Mucosa of rectum (tissue), 2 donors: Measurements from ENCODE around the gene ABCC3.
A peak's percentile ranks its signal among the peaks of the same experiment; 100 is the strongest.

Source experiments
- H3K27ac ChIP-seq, 2 donors: one replicate each; pipeline ENCODE4 v1.7.0; 2013; ENCODE audit warnings: inconsistent platforms in 2 of 2, low read depth in 2 of 2, low read length in 2 of 2
- H3K27me3 ChIP-seq, 2 donors: one replicate each; pipeline ENCODE4 v1.7.0; 2013; ENCODE audit warnings: low read length in 2 of 2; ENCODE audit not compliant: control insufficient read depth in 2 of 2, insufficient read depth in 2 of 2
- H3K36me3 ChIP-seq, 2 donors: one replicate each; pipeline ENCODE4 v1.7.0; 2013; ENCODE audit warnings: low read length in 2 of 2; ENCODE audit not compliant: control insufficient read depth in 2 of 2, insufficient read depth in 2 of 2
- H3K4me1 ChIP-seq, 2 donors: one replicate each; pipeline ENCODE4 v1.7.0; 2013; ENCODE audit warnings: low read length in 2 of 2, mild to moderate bottlenecking in 1 of 2; ENCODE audit not compliant: control insufficient read depth in 2 of 2, insufficient read depth in 2 of 2
- H3K4me3 ChIP-seq, 2 donors: one replicate each; pipeline ENCODE4 v1.7.0; 2013; ENCODE audit warnings: low read length in 2 of 2
- H3K9ac ChIP-seq, 2 donors: one replicate each; pipeline ENCODE4 v1.7.0; 2013; ENCODE audit warnings: low read length in 2 of 2, low read depth in 1 of 2, mild to moderate bottlenecking in 1 of 2
- H3K9me3 ChIP-seq, 2 donors: one replicate each; pipeline ENCODE4 v1.7.0; 2013; ENCODE audit warnings: low read length in 2 of 2; ENCODE audit not compliant: control insufficient read depth in 2 of 2
- donor health status: healthy.
- donor health status: Normal muscosa, but diverticular disease.

ABCC3 gene, protein sequence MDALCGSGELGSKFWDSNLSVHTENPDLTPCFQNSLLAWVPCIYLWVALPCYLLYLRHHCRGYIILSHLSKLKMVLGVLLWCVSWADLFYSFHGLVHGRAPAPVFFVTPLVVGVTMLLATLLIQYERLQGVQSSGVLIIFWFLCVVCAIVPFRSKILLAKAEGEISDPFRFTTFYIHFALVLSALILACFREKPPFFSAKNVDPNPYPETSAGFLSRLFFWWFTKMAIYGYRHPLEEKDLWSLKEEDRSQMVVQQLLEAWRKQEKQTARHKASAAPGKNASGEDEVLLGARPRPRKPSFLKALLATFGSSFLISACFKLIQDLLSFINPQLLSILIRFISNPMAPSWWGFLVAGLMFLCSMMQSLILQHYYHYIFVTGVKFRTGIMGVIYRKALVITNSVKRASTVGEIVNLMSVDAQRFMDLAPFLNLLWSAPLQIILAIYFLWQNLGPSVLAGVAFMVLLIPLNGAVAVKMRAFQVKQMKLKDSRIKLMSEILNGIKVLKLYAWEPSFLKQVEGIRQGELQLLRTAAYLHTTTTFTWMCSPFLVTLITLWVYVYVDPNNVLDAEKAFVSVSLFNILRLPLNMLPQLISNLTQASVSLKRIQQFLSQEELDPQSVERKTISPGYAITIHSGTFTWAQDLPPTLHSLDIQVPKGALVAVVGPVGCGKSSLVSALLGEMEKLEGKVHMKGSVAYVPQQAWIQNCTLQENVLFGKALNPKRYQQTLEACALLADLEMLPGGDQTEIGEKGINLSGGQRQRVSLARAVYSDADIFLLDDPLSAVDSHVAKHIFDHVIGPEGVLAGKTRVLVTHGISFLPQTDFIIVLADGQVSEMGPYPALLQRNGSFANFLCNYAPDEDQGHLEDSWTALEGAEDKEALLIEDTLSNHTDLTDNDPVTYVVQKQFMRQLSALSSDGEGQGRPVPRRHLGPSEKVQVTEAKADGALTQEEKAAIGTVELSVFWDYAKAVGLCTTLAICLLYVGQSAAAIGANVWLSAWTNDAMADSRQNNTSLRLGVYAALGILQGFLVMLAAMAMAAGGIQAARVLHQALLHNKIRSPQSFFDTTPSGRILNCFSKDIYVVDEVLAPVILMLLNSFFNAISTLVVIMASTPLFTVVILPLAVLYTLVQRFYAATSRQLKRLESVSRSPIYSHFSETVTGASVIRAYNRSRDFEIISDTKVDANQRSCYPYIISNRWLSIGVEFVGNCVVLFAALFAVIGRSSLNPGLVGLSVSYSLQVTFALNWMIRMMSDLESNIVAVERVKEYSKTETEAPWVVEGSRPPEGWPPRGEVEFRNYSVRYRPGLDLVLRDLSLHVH (N-terminal part only)

DNA sequence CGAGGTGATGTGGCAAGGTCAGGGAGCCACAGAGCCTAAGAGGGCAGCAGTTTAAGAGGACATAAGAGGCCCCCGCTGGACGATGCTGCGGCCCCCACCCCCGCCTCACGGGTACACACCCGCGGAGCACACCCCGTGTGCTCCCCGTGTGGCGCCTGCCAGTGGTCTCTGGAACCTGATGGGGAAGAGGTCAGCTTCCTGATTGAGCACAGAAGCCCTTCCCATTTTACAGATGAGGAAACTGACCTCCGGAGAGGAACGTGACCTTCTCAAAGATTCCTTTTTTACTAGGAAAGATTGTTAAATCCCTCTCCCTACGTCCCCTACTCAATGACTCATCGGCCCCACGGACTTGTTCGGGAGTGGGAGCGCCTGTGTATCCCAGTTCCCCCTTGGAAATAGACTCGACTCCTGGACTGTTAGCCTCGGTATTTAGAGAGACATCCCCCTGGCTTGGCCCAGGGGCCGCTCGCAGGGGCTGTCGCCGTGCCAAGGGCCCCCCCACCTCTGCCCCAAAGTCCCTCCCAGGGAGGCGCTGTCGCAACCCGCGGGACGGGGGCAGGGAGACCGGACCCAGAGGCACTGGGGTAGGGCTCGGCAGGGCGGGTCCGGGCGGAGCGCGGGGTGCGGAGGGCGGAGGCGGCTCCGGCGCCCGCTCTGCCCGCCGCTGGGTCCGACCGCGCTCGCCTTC lies at the start of gene ABCC3:
TSS of gene ABCC3 (plus strand) at position 658 of the 691 bp plus-strand sequence. CDS start 56 bp downstream, outside the sequence.
- peak within 1 kb of the TSS; percentile 87 to 90 for H3K9ac ChIP-seq
- peaks cover 0 to 12% of the 10 kb centered on the region in 2 donors for H3K27me3 ChIP-seq

DNA sequence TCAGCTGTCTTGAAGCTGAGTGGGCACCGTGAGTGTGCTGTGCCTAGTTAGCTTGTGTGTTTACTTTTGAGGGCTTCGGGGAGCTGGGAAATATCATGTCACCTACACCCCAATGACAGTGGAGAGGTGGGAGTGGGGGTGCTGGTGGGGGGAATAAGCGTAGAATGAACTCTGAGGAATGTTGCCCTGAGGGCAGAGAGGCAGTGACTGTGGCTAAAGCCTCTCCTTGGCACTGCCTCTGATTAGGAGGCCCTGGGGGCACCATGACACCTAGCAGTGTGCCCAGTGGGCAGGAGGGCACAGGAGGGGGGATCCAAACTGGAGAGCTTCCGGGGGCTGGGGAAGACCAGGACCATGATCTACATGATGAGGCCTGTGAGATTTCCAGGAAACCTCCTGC lies 49.3 kb upstream of the ABCC3 start:
- Histone ChIP-seq H3K27me3 (no peaks in the 10 kb centered on the region), H3K9me3 (no peaks in the 10 kb centered on the region), H3K9ac (no peak overlapping the region), H3K4me3 (no peak overlapping the region), H3K36me3 (no peaks in the 10 kb centered on the region), H3K27ac (no peak overlapping the region), H3K4me1 (no peaks in the 10 kb centered on the region)

More for the DNA sequence above, at the start of gene ABCC3:
- H3K4me1 ChIP-seq, result peaks cover 57 to 66% of the 10 kb centered on the region in 2 donors
- H3K4me3 ChIP-seq, result peak within 1 kb of the TSS; percentile 78 to 82
- H3K27ac ChIP-seq, result peak within 1 kb of the TSS; percentile 73 to 86
- no peaks in the 10 kb centered on the region for H3K9me3 ChIP-seq
- H3K36me3 ChIP-seq, result peaks cover 0 to 5% of the 10 kb centered on the region in 2 donors

DNA sequence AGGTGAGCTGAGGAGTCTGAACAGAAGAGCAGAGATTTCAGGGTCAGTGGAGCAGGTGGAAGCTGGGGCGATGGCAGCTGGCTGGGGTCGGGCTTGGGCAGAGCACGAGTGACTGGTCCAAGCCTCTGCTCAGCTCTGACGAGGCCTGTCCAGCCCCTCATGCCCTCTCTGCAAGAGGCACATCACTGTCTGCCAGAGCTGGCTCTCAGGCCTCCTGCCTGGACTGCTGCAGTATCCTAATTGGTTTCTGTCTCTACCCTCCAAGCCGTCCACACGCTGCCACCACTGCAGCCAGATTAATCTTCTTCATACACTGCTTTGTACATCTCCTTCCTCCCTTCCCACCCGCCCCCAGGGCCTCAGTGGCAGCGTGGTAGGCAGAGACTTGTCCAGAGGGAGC lies 48.8 kb upstream of the ABCC3 start:
- Histone ChIP-seq H3K9me3 (no peaks in the 10 kb centered on the region), H3K27ac (no peak overlapping the region), H3K36me3 (no peaks in the 10 kb centered on the region), H3K4me1 (no peaks in the 10 kb centered on the region), H3K9ac (no peak overlapping the region), H3K27me3 (no peaks in the 10 kb centered on the region), H3K4me3 (no peak overlapping the region)

DNA sequence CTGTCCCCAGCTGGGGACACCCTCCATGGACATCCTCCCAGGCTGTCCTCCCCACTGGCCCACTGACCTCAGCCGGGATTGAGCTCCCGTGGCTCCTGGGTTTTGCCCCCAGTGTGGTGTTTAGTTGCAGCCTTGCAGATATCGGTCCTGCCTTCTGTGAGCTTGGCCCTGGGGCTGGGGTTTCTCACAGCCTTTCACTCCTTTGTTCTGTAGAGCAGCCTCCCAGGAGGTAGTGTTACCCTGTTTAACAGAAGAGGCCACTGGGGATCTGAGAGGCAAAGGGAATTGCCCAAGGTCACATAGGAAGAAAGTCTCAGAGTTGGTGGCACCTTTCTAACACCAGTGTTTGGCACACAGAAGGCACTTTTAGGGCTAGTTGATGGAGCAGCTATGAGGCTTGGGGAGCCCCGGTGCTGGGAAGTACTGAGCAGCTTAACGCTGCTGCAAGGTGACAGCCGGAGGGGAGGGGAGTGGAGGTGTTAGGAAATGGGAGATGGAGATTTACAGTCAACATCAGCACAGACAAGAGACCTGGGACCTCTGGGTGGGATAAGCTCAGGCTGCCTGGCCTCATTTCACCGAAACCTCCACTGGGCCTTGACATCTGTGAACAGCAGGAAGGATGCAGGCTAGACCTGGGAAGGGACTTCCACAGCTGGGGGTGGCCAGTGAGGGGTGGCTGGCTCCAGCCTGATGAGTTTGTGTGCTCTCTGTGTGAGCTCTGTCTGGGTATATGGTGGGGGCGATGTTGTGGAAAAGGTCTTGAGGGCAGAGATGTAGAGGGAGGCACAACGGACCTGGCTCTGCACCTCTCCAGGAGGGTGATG lies 48.0 kb upstream of the ABCC3 start:
- H3K9ac ChIP-seq, result no peak overlapping the region
- no peaks in the 10 kb centered on the region for H3K4me1 ChIP-seq
- H3K4me3 ChIP-seq, result no peak overlapping the region
- no peaks in the 10 kb centered on the region for H3K9me3 ChIP-seq
- no peaks in the 10 kb centered on the region for H3K36me3 ChIP-seq
- no peak overlapping the region for H3K27ac ChIP-seq
- H3K27me3 ChIP-seq, result no peaks in the 10 kb centered on the region

DNA sequence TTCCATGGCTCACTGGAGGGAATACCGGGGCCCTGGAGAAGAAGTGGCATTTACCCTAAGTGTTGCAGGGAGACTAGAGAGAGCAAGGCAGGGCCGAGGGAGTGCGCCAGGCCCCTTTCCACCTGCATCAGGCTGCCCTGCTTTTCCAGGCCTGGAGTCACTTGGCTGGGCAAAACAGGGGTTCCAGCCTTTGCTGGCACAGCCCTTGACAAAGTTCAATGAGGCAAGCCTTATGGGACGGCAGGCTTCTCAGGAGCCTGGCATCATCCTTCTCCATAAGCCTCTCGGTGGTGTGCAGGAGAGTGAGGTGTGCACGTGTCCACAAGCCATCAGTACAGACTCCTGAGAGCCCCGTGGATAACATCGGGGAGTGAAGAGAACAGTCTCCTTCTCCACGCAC lies 47.1 kb upstream of the ABCC3 start:
- Histone ChIP-seq H3K27me3 (no peaks in the 10 kb centered on the region), H3K27ac (no peak overlapping the region), H3K36me3 (no peaks in the 10 kb centered on the region), H3K4me3 (no peak overlapping the region), H3K9me3 (no peaks in the 10 kb centered on the region), H3K4me1 (no peaks in the 10 kb centered on the region), H3K9ac (no peak overlapping the region)

DNA sequence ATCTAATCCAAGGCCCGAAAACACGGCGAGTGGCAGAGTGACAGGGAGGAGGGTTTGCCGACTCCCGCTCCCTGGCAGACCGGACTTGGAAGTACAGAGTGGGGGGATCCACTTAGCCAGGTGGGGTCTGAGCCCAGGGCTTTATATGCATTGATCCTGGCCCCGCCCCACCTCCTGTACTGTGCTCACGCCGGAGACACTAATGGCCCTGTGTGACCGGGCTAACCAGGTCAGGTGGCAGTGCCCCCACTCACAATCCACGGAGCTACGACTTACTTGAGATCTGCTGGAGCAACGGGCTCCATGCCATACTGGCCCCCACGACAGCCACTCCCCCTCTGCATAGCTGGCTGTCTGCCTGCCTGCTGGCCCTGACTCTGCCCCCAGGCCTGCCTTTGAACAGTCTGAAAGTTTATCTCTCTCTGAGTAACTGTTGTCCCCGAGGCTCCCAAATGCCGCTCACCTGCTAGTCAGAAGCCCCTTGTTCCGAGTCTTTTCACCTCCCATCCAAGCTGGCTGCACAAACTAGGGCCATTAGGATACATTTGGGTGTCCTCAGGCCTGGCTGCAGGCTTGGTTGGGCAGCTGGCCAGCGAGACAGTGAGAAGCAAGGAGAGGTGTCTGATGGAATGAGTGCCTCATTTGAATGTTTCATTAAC lies 46.2 kb upstream of the ABCC3 start:
- Histone ChIP-seq H3K27me3 (no peaks in the 10 kb centered on the region), H3K4me1 (no peaks in the 10 kb centered on the region), H3K27ac (no peak overlapping the region), H3K4me3 (no peak overlapping the region), H3K9me3 (no peaks in the 10 kb centered on the region), H3K9ac (no peak overlapping the region), H3K36me3 (no peaks in the 10 kb centered on the region)

DNA sequence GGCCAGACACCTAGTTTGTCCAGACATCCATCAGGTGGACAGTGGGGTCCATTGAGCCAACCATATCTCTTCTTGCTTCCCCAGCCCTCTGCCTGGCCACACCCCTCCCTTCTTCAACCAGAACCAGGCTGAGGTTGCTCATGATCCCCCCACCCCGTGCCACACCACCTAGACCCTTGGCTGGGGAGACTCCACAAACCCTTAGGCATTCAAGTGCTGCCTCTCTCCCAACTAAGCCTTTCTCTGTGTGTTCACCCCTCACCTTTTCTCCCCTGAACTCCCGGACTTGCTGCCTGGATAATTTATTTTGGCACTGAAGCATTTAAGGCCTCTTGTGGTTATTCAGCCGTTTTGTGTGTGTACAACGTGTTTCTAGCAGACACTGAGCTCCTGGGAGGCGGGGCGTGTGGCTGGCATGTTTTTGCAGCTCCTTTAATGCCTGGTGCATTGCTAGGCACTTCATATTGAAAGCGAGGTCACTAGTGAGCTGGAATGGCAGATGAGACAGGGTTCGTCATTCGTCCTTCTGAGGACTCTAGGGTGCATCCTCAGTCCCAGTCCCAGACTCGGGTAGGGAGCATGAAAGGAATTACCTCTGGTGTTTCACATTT lies 45.5 kb upstream of the ABCC3 start:
- no peaks in the 10 kb centered on the region for H3K36me3 ChIP-seq
- no peaks in the 10 kb centered on the region for H3K9me3 ChIP-seq
- no peaks in the 10 kb centered on the region for H3K4me1 ChIP-seq
- no peak overlapping the region for H3K27ac ChIP-seq
- no peak overlapping the region for H3K4me3 ChIP-seq
- no peaks in the 10 kb centered on the region for H3K27me3 ChIP-seq
- no peak overlapping the region for H3K9ac ChIP-seq

DNA sequence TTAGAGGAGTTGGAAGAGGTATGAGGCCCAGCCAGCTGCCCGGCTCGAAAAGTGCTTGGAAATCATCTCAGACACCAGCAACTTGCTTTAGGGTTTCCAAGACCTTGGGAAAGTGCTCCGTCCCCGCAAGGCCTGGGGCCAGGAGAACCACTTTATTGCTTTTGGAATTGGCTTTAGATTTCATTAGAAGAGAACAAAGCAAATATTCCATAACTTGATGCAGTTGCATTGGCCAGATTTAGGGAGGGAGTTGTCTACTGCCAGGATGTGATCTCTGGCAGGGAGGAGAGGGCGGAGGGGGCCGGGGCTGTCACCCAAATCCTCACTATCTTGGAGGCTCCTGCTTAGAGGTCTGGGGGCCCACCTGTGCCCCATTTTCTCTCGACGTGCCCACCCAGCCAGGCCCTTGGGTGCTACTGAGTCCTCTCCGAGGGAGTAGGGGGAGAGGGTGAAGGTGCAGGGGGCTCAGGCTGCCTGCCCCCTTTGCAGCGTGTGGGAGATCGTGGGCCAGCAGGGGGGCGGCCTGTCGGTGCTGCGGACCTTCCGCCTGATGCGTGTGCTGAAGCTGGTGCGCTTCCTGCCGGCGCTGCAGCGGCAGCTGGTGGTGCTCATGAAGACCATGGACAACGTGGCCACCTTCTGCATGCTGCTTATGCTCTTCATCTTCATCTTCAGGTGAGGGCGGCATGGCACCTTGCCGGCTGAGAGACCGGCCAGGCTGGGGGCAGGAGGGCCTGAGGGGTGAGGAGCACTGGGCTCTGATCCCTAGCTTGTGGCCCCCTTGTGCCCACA lies 43.5 kb upstream of the ABCC3 start:
- no peaks in the 10 kb centered on the region for H3K36me3 ChIP-seq
- H3K27ac ChIP-seq, result no peak overlapping the region
- no peaks in the 10 kb centered on the region for H3K4me1 ChIP-seq
- H3K9ac ChIP-seq, result no peak overlapping the region
- no peaks in the 10 kb centered on the region for H3K27me3 ChIP-seq
- H3K4me3 ChIP-seq, result no peak overlapping the region
- no peaks in the 10 kb centered on the region for H3K9me3 ChIP-seq
